Measurements from ENCODE around the gene C1QTNF7.

C1QTNF7 gene

DNA sequence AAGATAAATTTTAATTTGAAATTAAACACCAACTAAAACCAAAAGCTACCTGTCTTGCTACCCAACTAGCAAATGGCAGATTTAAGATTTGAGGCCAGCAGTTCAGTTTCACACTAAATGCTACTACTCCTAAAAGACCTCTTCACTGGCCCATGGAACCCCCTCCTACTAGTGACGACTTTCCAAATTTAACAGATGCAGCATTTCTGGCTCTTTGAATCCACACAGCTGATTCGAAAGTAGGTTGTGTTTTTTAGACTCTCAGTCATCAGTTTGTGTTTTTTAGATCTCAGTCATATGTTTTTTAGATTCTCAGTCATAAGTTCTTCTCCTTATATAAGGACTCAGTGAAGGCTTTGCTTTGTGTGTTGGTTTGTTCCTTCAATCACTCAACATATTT, 30.8 kb downstream of the C1QTNF7 start:
- no peak for DNase-seq

DNA sequence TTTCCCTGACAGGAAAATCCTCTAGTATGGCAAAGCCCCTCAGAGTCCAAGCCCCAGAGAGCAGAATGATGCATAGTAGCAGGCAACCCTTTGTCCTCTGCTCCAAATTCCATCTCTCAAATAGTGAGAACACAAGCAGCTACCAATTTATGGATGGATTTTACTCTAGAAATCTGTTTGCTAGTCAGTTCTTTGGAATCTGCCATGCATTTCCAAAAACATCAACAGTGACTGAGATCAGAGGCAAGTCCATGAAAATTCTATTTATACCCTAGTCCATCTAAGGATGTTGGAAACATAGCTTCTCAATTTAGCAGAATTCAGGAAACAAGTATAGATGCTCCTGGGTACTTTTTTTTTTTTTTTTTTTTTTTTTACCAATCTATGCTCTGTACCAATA, 31.9 kb downstream of the C1QTNF7 start:
- DNase-seq = no peak

DNA sequence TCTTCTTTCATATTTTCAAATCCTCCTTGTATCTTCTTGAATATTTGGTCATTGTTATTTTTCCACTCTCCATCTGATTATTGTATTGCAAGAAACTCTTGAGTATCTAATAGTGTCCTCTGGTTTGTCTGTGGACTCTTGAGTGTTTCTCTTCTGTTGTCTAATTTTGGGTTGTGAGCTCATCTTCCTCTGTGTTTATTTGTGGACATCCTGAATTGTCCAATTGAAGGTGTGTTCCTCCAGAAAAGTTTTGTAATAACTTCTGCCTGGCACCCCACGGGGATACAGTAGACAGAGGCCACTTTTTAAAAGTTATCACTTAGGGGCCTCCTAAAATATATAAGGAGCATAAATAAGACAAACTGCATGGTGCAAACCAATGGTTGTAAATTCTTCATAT, 38.8 kb downstream of the C1QTNF7 start:
- DNase-seq = no peak

DNA sequence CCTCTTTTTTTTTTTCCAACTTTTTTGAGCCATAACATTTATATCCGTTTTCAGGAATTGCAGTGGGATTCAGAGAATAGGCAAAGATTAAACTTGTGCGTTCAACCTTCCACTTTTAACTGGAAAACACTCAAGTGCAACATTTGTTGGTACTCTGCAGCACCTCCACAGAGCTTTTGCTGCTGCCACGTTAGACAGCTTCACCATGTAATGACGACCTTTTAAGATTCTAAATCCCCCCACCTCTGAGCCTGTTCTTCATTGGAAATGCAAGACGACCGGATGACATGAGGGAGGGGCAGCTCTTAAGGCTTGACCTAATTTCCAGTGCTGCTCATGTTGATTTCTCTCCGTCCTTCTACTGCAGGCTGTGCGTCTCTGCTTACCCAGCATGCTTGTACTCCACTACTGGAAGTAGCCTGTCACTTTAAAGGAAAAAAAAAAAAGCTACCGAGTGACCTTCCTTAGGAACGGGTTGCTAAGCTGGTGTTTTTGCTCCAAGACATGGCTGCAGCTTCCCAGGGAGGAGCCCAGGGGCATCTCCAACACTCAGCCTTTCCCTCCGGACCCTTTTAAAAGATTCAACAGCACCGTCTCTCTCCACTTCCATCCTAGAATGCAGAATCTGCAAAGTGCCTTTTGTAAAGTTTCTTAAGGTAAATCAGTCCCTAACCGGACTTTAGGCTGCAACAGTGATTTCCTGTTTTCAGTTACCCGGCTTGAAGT, 41.7 kb downstream of the C1QTNF7 start, which contains the start of gene CC2D2A:
CC2D2A (plus strand) TSS at position 481 of the 726 bp plus-strand sequence. CDS start 6,051 bp downstream, outside the sequence.
- DNase-seq = peak; percentile 83

DNA sequence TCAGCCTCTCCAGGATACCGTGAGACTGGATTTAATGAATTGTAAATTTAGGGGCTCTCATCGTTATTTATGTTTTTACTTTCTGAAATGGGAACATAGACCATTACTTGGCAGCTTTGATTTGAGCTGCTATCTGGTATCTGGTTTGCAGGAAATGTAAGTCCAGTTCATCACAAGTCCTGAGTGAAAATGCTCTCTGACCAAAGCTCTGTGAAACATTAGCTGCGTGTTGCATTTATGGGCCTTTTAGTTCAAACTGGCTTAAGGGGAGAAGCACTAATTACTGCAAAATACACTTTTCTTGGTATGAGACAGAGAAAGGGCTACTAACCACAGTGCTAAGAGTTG, 42.3 kb downstream of the C1QTNF7 start:
- DNase-seq = no peak

DNA sequence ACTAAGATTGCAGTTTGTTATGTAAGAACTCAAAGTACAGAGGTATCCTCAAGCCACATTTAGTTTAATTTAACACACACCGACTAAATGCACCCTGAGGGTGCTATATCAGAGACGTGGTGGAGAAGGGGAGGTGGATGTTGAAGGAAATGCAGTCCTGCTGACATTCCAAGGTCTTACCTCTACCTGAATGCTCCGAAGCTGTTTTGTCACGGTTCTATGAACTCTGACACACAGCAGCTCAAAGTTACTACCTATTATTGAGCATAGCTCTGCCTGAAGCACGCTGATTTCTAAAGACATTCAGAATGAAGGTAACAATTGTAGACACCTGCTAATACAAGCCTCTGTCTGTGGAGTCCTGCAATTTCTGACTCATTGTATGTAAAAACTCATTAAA, 48.6 kb downstream of the C1QTNF7 start:
- DNase-seq = no peak

DNA sequence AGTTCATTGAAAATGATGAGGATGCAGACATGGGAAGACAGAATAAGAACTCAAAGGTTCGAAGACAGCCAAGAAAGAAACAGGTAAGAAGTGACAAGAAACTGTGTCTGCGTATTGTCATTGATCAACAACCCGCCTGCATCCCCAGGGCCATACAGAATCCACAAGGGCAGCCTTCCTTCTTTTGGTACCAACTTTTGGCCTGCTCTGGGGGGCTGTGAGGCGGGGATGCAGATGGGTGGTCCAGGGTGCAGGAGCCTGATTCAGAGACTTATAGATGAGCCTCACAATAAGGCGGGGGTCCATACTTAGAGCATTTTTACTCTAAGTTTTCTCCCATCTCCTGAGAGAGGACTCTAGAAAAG, 50.9 kb downstream of the C1QTNF7 start:
- no peak for DNase-seq

DNA sequence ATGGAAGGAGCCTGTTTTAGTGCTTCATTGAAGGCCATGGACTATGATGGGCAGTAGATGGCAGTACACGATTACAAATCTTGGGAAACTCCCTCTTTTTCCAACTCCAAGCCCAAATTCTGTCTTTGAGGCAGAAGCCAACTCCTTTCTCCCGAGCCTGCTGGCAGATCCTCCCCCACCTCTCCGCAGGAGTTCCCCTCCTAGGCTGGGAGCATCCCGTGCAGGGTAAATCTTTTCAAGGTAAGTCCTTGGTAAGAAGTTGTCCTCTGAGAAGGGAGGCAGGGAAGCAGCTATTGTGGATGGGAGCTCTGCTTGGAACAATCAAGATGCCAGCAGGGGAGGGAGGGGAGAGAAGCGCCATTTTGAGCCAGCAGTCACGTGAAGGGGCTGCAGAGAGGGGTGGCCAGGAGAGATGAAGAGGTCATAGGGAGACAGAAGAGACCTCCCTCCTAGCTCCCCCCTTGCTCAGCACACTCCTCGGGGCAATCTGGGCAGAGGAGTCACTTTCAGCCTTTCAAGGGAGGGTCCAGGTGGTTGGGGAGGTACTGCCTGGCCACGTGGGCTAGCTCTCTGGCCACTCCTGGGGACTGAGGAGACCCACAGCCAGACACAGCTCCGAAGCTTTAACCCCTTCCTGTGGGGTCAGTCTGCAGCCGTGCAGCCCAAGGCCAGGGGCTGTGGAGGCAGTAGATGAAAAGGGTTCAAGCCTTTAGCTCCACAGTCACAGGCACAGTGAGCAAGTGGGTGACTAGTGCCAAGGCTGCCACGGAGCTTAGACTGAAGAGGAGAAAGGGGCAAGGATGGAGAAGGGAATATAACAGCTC, 51.5 kb downstream of the C1QTNF7 start:
- peak; percentile 96 for DNase-seq

DNA sequence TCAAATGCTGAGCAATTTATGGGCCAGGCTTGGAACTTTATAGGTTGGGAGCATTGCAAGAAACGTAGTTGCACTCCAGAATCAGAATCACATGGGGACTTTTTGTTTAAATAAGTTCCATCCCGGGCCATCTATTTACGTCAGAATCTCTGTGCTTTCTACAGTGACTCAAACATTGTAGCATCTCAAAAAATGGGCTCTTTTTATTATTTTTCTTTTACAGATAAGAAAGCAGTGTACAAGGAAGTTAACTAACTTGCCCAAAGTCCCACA, 52.0 kb downstream of the C1QTNF7 start:
- DNase-seq = no peak

DNA sequence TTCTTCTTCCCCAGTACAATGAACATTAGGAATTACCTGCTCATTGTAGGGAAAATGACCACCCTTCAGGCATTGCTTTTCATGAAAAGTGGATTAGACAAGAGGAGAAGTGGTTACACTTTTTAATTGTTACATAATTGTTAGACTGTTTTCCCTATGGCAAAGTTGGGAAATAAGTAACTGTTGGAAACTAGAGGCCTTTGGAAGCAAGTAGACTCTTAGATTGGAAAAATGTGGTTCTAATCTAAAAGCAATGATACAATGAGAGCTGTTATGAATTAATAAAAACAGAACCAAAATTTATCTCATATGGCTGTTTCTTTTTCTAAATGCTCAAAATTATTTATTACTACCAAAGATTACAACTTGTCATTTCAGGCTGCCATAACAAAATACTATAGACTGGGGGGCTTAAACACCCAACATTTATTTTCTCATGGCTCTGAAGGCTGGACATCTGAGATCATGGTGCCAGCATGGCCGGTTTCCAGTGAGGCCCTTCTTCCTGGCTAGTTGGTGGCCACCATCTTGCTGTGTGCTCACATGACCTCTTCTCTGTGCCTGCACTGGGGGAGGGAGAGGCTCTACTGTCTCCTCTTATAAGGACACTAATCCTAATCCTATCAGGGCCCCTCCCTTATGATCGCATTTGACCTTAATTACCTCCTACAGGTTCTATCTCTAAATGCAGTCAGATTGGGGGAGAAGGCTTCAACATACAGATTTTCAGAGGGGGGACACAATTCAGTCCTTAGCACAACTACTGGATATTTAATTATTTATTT, 54.3 kb downstream of the C1QTNF7 start:
- DNase-seq = no peak

DNA sequence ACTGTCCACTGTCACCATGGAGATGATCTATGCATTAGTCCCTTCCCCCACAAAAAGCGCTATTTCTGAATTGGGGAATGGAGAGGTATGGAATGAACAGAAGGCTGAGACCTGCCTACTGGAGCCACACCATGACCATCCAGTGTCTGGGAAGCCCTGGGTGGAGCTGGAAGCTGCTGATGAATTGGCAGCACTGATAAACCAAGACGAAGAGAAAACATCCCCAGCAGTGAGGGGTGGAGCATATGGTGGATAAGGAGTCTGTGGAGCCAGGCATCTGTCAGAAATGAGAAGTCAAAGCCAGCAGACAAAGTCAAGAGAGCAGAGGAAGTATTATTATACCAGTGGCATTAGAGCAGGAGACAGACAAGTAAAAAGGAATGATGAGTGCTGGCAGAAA, 55.0 kb downstream of the C1QTNF7 start:
- no peak for DNase-seq

DNA sequence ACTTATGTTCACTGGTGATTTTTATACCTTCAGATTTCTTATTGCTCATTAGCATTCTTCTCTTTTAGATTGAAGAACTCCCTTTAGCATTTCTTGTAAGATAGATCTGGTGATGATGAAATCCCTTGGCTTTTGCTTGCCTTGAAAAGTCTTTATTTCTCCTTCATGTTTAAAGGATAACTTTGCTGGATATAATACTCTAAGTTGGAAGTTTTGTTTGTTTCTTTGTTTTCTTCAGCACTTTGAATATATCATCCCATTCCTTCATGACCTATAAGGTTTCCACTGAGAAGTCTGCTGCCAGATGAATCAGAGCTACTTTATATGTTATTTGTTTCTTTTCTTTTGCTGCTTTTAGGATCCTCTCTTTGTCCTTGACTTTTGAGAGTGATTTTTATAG, 60.3 kb downstream of the C1QTNF7 start:
- DNase-seq = no peak

DNA sequence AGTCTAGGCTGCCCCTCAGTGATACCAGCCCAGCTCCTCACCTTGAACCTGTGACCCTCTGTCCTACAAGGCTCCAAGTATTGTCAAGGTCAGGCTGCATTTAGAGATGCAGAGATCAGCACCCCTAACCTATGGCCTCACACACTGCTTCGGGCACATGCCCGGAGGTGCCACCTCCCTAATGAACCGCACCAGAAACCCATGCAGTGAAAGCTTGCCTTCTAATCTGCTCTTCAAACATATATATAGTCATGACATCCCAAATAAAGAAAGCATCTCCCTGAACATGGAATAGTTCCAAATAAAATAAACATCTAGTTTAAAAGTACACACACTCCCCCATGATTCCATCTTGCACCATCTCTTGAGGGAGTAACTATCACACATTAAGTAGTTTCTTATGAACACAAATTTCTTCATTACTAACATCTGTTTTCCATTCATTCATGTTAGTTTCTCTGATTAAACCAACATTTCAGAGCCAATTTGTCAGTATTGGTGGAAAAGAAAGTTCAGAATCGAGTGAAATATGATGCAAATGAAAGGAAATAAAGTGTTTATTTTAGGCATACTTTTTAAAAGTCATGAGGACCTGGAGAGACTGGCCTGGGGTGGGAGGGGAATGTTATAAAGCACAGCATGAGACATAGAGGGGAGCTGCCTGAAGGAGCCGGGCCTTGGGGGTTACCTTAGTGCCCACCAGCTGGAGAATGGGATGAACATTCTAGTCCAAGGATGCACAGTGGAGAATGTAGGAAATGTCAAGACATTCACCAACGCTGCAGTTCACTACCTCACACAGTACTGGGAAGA, 61.0 kb downstream of the C1QTNF7 start:
- no peak for DNase-seq

DNA sequence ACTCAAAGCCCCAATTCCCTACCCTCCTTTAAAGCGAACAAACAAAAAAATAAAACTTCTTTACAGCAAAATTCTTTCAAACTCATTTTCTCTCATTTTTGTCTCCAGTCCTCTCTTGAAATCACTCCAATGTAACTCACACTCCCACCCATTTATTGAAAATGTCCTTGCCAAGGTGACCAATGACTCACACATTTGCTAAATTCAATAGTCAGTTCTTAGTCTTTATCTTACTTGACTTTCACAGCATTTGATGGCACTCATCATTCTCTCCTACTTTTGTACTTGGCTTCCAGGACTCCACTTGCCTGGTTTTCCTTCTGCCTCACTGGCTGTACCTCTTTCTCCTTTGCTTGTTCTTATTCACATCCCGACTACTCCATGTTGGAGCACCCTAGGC, 61.7 kb downstream of the C1QTNF7 start:
- DNase-seq = no peak

DNA sequence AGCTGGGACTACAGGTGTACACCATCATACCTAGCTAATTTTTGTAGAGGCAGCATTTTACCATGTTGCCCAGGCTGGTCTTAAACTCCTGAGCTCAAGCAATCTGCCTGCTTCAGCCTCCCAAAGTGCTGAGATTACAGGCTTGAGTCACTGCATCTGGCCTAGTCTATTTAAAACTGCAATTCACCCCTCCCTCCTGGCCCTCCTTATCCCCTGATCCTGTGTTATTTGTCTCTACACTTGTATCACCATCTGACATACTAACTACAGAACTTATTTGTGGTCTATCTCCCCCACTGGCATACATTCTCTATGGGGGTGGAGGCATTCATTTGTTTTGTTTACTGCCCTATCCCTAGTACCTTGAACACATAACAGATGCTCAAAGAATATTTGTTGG, 65.6 kb downstream of the C1QTNF7 start:
- DNase-seq = no peak

DNA sequence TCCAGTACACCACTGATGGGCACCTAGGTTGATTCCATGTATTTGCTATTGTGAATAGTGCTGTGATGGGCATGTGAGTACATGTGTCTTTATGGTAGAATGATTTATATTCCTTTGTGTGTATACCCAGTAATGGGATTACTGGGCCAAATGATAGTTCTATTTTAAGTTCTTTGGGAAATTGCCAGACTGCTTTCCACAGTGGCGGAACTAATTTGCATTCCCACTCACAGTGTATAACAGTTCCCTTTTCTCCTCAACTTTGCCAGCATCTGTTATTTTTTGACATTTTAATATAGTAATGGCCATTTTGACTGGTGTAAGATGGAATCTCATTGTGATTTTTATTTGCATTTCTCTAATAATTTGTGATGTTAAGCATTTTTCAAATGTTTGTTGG, 67.8 kb downstream of the C1QTNF7 start:
- DNase-seq = no peak
